COLO668 (cell line): ENCODE results near the gene GSTM2.
"Not testable (repeated sequence)": the region's sequence is repeated elsewhere in the genome, so short reads cannot be mapped to it uniquely, and the experiment has no call there.

Experiments used
- DNase-seq: peaks from one replicate; lab custom pipeline; 2025; ENCODE audit not compliant: unreplicated experiment; lab: John Stamatoyannopoulos, UW

GSTM2 gene

GRCh38 chr1:109673861-109674260 is 6.0 kb downstream of the GSTM2 start:
- DNase-seq, result not testable (repeated sequence)

- DNase-seq, result not testable (repeated sequence)
Observed at GRCh38 chr1:109676683-109677381, 9.0 kb downstream of the GSTM2 start.

GRCh38 chr1:109677459-109677858 is 9.6 kb downstream of the GSTM2 start:
- DNase-seq, result no peak

- DNase-seq, result not testable (repeated sequence)
Observed at GRCh38 chr1:109678637-109679036, 10.8 kb downstream of the GSTM2 start.

- DNase-seq, result not testable (repeated sequence)
Observed at GRCh38 chr1:109684777-109685176, 16.9 kb downstream of the GSTM2 start.

GRCh38 chr1:109685399-109685798 is 17.5 kb downstream of the GSTM2 start:
- DNase-seq, result not testable (repeated sequence)

- DNase-seq, result not testable (repeated sequence)
Observed at GRCh38 chr1:109685890-109686289, 18.0 kb downstream of the GSTM2 start.

- DNase-seq, result not testable (repeated sequence)
Observed at GRCh38 chr1:109687109-109687508, 19.3 kb downstream of the GSTM2 start.

GRCh38 chr1:109687641-109688499 is 20.0 kb downstream of the GSTM2 start, which contains the start of gene GSTM1:
GSTM1 (plus strand) TSS chr1:109687817; CDS start chr1:109687874, 57 bp downstream.
- no peak for DNase-seq

- DNase-seq, result no peak
Observed at GRCh38 chr1:109689844-109690405, 22.1 kb downstream of the GSTM2 start.

GRCh38 chr1:109691759-109692158 is 23.9 kb downstream of the GSTM2 start:
- no peak for DNase-seq

- not testable (repeated sequence) for DNase-seq
Observed at GRCh38 chr1:109694400-109694799, 26.5 kb downstream of the GSTM2 start.

- not testable (repeated sequence) for DNase-seq
Observed at GRCh38 chr1:109695138-109695537, 27.3 kb downstream of the GSTM2 start.

GRCh38 chr1:109697066-109697465 is 29.2 kb downstream of the GSTM2 start:
- DNase-seq, result no peak

- not testable (repeated sequence) for DNase-seq
Observed at GRCh38 chr1:109697861-109698260, 30.0 kb downstream of the GSTM2 start.

- not testable (repeated sequence) for DNase-seq
Observed at GRCh38 chr1:109702940-109703339, 35.1 kb downstream of the GSTM2 start.

- no peak for DNase-seq
Observed at GRCh38 chr1:109704173-109704572, 36.3 kb downstream of the GSTM2 start.

GRCh38 chr1:109705411-109705810 is 37.6 kb downstream of the GSTM2 start:
- DNase-seq, result no peak

GRCh38 chr1:109708949-109709348 is 41.1 kb downstream of the GSTM2 start:
- not testable (repeated sequence) for DNase-seq

- not testable (repeated sequence) for DNase-seq
Observed at GRCh38 chr1:109709822-109710221, 42.0 kb downstream of the GSTM2 start.

- DNase-seq, result not testable (repeated sequence)
Observed at GRCh38 chr1:109711593-109712320, 43.9 kb downstream of the GSTM2 start, which contains the start of gene GSTM5. GSTM5 (plus strand) TSS chr1:109712251; CDS start chr1:109712313, 62 bp downstream.
